HG03060 (cell line): ENCODE measurements around the gene FBXL7.

Source experiments
- ATAC-seq: cut with Tn5 transposase; IDR thresholded peaks from one replicate; pipeline ENCODE4 v1.9.1; 2021; ENCODE audit warnings: low read depth, moderate number of reproducible peaks; ENCODE audit not compliant: unreplicated experiment

Gene FBXL7

GRCh38 chr5:15499528-15500324 lies at the start of gene FBXL7:
FBXL7 (plus strand) TSS chr5:15500180.
- no peak for ATAC-seq

DNA sequence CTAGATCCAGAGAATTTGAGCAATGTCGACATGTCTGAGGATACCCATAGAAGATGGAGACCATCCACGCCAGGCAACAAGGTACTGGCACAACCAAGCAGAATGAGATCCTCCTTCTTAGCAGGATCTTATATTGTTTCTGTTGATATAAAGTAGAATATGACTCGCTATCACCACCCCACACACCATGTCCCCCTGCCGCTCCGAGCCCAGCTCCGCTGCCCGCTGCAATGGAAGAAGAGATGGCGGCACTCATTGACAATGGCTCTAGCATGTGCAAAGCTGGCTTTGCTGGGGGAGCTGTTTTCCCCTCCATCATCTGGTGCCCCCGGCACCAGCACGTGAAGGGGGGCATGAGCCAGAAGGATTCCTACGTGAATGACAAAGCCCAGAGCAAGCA lies 49.5 kb upstream of the FBXL7 start:
- no peak for ATAC-seq

DNA sequence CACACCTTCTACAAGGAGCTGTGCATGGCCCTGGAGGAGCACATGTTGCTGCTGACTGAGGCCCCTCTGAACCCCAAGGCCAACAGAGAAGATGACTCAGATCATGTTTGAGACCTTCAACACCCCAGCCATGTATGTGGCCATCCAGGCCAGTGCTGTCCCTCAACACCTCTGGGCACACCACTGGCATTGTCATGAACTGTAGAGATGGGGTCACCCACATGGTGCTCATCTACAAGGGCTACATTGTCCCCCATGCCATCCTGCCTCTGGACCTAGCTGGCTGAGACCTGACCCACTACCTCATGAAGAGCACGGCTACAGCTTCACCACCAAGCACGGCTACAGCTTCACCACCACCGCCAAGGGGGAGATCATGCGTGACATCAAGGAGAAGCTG lies 49.0 kb upstream of the FBXL7 start:
- no peak for ATAC-seq

DNA sequence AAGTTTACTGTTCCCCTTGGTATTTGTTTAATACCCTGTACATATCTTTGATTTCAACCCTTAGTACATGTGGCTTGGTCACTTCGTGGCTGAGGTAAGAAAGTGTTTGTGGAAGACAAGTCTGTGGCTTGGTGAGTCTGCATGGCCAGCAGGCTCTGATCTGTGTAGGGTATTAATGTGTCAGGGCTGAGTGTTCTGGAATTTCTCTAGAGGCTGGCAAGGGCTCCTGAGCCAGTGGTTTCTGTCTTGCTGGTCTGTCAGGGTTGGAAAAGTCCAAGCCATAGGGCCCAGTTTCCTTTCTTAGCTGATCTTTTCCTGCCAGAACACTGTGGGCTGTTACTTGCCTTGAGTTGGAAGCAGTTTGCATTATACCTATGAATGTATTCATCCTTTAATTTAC lies 48.0 kb upstream of the FBXL7 start:
- ATAC-seq: no peak

GRCh38 chr5:15452781-15453180 lies 47.2 kb upstream of the FBXL7 start:
- ATAC-seq: no peak

- ATAC-seq: no peak
Measured at GRCh38 chr5:15459200-15459599, 40.8 kb upstream of the FBXL7 start.

DNA sequence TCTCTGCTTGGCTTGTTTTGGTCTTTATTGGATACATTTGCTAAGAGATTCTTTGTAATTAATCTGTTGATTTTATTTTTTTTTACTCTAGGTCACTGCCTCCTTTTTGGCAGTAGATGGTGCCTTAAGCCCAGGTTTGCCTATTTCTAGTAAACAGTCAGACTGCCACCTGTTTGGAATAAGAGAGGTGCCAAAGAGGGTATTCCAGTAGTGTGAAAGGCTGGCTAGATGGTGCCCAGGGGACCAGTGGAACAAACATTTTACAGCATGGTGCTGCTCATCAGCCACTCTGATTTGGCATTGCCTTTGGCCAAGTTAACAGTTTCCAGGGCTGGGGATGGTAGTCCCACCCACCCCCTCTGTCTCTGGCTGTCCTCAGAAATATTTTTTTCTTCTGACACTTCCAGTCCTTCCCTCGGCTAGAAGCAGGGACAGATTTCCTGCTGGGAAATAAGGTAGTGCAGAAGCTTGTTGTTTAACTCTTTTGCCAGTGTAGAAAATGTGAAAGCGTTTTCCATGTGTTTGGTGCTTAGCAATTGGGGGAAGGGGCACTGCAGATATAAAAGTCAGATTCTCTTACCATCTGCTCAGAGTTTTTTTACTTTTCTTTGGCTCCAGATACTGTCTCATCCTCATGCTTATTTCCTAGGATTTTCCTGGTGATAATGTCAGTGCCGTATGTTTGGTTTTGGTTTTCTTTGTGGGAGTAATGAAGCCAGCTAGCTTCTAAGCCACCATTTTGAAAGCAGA lies 36.6 kb upstream of the FBXL7 start:
- ATAC-seq: no peak

DNA sequence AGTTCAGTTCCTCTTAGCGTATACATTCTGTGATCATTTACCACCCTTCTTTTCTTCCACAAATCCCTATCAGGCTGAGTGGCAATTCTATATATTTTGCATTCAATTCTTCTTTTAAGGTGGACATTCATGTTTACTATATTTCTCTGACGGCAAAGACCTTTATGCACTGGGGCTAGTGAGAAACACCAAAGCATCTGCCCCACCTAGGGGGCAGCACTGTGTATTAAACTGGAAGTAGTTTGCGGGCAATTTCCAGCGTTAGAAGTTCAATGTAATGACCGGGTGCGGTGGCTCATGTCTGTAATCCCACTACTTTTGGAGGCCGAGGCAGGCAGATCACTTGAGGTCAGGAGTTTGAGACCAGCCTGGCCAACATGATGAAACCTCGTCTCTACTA lies 27.9 kb upstream of the FBXL7 start:
- no peak for ATAC-seq

DNA sequence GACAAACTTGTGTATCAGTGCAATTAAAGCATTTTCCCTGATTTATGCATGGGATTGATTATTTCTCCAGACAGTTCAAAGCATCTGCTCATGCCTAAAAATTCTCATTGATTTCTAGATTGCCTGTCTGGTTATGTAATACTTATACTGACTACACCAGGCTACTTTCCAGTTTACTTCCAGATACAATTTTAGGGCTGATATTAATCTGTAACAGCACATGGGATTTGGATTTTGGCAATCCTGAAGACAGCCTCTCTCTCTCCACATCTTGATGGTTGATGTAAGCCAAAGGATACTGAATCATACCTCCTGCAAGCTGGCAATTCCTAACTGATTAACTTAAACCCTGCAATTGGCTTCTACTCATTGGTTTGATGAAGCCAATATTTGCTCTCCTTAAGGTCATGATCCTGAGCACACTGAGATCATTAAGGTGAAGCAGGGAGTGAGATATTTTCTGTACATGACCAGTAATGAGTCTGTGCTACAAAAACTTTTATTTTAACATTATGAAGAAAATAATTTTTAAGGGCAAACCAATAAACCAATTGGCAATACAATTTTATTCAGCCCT lies 25.7 kb upstream of the FBXL7 start:
- no peak for ATAC-seq

DNA sequence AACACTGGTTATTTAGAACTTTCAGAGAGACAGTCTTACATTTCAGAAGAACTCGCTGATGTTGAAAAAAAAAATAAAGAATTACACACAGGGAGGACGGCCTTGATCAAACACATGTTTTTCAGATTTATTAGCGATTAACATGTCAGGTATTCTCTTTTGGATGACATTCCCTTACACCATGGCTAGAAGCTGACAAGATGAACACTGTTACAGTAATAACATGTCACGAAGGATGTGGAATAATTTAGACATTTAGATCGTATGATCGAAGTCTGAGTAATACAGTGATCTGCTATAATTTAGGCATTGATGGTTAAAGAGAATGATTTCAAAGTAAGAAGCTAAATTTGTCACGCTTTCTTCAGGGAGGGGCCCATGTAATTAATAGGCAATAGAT lies 24.6 kb upstream of the FBXL7 start:
- no peak for ATAC-seq

DNA sequence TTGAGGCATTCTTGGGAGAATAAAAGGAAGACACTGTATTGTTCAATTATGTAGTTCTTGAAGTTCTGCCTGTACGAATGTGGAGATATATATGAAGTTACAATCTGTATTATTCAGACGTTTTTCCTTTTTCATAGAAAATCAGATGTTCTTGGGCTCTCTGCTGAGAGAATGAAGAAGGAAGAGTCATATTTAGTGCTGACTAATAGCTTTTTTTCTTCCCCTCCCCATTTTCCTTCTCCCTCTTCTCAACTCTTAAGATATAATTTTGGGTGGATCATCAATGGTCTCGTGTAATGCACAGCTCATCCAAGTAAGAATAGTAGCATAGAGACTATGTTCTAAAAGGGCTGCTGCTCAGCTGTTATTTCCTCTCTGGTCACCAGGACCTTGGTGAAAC lies 23.0 kb upstream of the FBXL7 start:
- ATAC-seq: no peak

DNA sequence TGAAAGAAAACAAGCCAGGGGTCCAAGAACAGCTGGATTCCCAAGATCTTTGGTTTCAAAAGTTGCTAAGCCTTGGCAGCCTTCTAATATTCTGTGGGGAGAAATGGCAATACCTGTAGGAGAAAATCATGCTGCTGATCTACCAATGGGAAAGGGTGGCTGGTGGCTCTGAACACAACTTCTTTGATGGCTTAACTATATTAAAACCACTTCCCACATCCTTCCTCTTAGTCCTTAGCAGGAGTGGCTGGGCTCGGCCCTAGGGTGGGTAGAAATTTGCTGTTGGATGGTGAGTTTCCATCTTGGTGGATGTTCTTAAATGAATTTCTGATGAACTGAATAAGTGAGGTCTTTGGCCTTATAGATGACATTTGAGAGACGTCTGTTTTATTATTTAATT lies 19.5 kb upstream of the FBXL7 start:
- ATAC-seq: no peak

GRCh38 chr5:15483351-15484097 lies 16.5 kb upstream of the FBXL7 start:
- ATAC-seq: no peak

DNA sequence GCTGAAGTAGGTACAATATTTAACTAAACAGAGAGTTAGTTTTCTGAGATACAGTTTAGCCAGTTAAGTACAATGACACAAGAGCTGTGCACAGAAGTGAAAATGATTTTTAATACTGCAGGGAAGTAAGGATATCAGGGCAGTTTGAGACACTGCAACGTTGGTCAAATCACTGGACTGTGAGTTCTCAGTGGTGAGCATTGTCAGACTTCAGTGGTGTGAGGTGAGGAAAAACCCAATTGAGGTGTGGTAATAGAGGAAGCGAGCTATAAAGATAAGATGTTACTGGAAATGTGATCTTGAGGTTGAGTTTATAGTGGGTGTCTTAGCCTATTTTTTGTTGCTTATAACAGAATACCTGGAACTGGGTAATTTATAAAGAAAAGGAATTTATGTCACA lies 12.8 kb upstream of the FBXL7 start:
- ATAC-seq: no peak

DNA sequence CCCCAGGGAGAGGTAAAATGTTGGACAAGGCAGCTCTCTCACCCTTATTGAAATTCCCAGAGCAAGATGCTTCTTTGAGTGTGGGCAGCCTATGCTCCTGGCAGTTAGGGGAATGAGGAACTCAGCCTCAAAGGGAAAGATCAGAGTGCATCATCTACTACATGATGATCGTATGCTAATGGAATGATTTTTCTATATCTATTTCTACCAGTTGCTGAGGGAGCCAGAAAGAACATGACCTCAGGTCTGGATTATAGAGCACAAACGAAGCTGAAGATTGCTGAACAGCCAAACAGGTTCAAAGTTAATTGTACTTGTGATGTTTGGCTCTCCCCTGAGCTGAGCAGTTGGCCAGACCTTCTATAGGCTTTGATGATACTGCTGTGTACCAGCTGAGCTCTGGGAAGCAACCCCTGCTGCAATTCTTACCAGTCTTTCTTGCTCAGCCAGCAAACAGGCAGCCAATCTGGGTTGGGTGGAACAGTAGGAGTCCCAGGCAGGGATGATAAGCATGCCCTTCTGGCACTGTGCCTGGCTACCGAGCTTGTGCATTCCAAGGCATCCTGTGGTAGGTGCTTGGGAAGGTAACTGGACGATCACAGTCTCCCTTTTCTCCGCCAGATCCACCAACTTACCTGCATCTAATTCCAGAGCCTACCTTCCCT lies 10.3 kb upstream of the FBXL7 start:
- ATAC-seq: no peak

- ATAC-seq: no peak
Measured at GRCh38 chr5:15492545-15492944, 7.4 kb upstream of the FBXL7 start.

DNA sequence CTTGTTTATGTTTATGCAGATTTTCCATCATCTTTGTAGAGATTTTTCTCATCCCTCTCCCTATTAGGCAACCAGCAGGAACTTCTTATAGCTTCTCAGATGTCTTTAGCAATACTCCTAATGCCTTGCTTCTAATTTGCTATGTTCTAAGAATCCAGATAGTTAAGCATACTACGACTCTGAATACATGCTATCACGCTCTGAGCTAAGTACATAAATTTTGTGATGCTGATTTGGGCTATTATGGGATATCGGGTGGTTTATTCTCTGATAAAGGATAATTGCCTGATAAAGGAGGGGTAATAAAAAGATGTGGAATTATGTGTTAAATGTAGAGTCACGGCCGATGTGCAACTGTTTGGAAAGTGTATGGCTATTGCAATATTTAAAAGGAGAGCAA lies 6.5 kb upstream of the FBXL7 start:
- ATAC-seq: no peak

- no peak for ATAC-seq
Measured at GRCh38 chr5:15495026-15495425, 5.0 kb upstream of the FBXL7 start.

GRCh38 chr5:15496886-15497285 lies 3.1 kb upstream of the FBXL7 start:
- no peak for ATAC-seq

- no peak for ATAC-seq
Measured at GRCh38 chr5:15500325-15501001, 483 bp downstream of the FBXL7 start.
